ENCODE measurements around the gene NMNAT3.

The NMNAT3 gene

GRCh38 chr3:139676632-139677387 lies 962 bp downstream of the NMNAT3 start:
- TF ChIP-seq PKNOX1 (IDR thresholded peaks at IDR 0.05), result no peak
- TF ChIP-seq FOXA1 (IDR thresholded peaks at IDR 0.05), result no peak
- no peak for TF ChIP-seq ZNF384 (IDR thresholded peaks at IDR 0.05)
- TF ChIP-seq CTBP1 (IDR thresholded peaks at IDR 0.05; ENCODE audit: borderline replicate concordance), result no peak
- no peak for TF ChIP-seq TARDBP (IDR thresholded peaks at IDR 0.05)
- no peak for TF ChIP-seq FOXM1 (IDR thresholded peaks at IDR 0.05; ENCODE audit: borderline replicate concordance)
- TF ChIP-seq NFRKB (IDR thresholded peaks at IDR 0.05), result no peak
- no peak for TF ChIP-seq ARNT (IDR thresholded peaks at IDR 0.05)
- TF ChIP-seq BHLHE40 (IDR thresholded peaks at IDR 0.05; ENCODE audit: borderline replicate concordance), result no peak
- no peak for TF ChIP-seq FOXK2 (IDR thresholded peaks at IDR 0.05)
- no peak for TF ChIP-seq ELF4 (IDR thresholded peaks at IDR 0.05)
- TF ChIP-seq SP1 (IDR thresholded peaks at IDR 0.05), result no peak
- TF ChIP-seq L3MBTL2 (conservative IDR thresholded peaks at IDR 0.05), result no peak
- TF ChIP-seq HDGF (IDR thresholded peaks at IDR 0.05; ENCODE audit: borderline replicate concordance), result no peak
- TF ChIP-seq LEF1 (IDR thresholded peaks at IDR 0.05; ENCODE audit: borderline replicate concordance), result no peak
- POLR2A ChIA-PET, result no interaction called here
- CTCF ChIA-PET, result no interaction called here
- no peak for DNase-seq (ENCODE audit: extremely low spot score)

DNA sequence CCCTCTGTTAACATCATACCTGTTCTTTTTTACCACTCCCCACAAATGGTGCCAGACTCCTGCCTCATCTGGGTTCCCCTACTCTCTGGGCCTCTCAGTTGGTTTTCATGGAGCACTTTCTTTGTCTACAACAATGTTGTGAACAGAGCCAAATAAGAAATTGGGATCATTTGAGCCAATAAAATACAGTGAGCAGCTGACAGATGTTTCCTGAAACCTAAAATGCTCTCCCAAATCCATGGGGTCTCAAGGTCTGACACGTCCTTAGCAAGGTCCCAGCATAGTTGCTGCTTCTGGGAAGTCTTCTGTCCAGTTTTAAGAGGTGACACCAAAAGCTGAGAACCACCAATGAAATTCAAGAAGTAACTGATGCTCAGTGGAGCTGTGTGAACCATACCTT lies 1.7 kb downstream of the NMNAT3 start:
- CTCF ChIA-PET, result no interaction called here
- POLR2A ChIA-PET, result no interaction called here
- no peak for DNase-seq (ENCODE audit: extremely low spot score)
- TF ChIP-seq FOXK2 (IDR thresholded peaks at IDR 0.05) (no peak), SUZ12 (IDR thresholded peaks at IDR 0.05) (no peak), SP1 (IDR thresholded peaks at IDR 0.05) (no peak), PKNOX1 (IDR thresholded peaks at IDR 0.05) (no peak), HDGF (IDR thresholded peaks at IDR 0.05; ENCODE audit: borderline replicate concordance) (no peak), LEF1 (IDR thresholded peaks at IDR 0.05; ENCODE audit: borderline replicate concordance) (no peak), FOXM1 (IDR thresholded peaks at IDR 0.05; ENCODE audit: borderline replicate concordance) (no peak), ELF4 (IDR thresholded peaks at IDR 0.05) (no peak), TARDBP (IDR thresholded peaks at IDR 0.05) (no peak), ZNF384 (IDR thresholded peaks at IDR 0.05) (no peak), CTBP1 (IDR thresholded peaks at IDR 0.05; ENCODE audit: borderline replicate concordance) (no peak), BHLHE40 (IDR thresholded peaks at IDR 0.05; ENCODE audit: borderline replicate concordance) (no peak), NFRKB (IDR thresholded peaks at IDR 0.05) (no peak), L3MBTL2 (conservative IDR thresholded peaks at IDR 0.05) (no peak), ARNT (IDR thresholded peaks at IDR 0.05) (no peak), FOXA1 (IDR thresholded peaks at IDR 0.05) (no peak)

GRCh38 chr3:139675327-139675726 lies 2.4 kb downstream of the NMNAT3 start:
- POLR2A ChIA-PET, result no interaction called here
- TF ChIP-seq FOXA1 (IDR thresholded peaks at IDR 0.05), result no peak
- no peak for DNase-seq (ENCODE audit: extremely low spot score)
- CTCF ChIA-PET, result no interaction called here

DNA sequence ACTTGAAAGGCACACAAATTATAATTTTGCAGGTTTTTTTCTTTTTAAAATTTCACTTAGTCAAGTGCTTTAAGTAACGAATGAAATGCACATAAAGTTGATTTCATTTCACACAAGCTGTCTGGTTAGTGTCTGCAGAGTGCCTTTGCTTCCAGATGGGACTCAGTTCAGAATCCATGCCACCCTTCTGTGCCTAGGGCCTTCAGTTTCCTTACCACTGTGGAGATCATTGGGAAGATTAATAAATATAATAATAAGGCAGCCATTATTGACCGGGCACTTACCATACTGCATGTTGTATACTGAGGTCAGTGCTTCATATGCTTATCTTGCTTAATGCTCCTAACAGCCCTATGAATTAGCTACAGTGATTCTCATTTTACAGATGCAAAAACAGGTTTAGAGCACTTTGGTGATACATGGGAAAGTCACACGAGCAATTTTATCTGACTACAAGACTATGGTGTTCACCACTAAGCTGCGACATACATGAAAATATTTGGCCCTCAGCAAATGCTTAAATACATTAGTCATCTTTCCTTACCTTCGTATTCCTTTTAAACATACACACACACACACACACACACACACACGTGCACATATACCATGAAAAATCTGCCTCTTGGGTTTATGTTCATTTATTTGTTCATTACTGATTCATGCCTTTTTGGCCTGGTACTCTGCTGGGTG lies 3.1 kb downstream of the NMNAT3 start:
- no peak for DNase-seq (ENCODE audit: extremely low spot score)
- TF ChIP-seq ELF4 (IDR thresholded peaks at IDR 0.05) (no peak), FOXK2 (IDR thresholded peaks at IDR 0.05) (no peak), FOXA1 (IDR thresholded peaks at IDR 0.05) (no peak), BHLHE40 (IDR thresholded peaks at IDR 0.05; ENCODE audit: borderline replicate concordance) (no peak), PKNOX1 (IDR thresholded peaks at IDR 0.05) (no peak)
- ChIA-PET CTCF (no interaction called here), POLR2A (no interaction called here)

DNA sequence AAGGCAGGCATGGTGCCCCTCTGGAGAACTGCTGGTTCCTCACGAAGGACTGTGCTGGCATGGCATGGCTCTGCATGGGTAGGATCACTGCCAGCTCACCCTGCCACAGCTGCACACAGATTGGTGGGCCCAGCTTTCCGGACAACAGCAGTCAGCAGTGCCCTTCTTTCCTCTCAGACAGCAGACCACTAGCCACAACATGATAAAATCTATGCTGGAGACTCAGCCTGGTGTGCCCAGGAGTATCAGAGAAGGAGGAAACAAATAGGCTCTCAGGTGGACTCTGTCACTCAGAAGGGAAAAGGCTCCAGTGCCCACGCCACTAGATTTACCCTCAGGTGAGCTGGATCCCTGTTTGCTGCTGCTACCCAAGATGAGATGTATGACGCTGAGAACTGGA lies 4.9 kb downstream of the NMNAT3 start:
- TF ChIP-seq SP1 (IDR thresholded peaks at IDR 0.05) (no peak), HDGF (IDR thresholded peaks at IDR 0.05; ENCODE audit: borderline replicate concordance) (no peak)
- no peak for DNase-seq (ENCODE audit: extremely low spot score)
- ChIA-PET CTCF (no interaction called here), POLR2A (no interaction called here)

- DNase-seq (ENCODE audit: extremely low spot score), result no peak
- POLR2A ChIA-PET, result no interaction called here
- TF ChIP-seq ARNT (IDR thresholded peaks at IDR 0.05), result no peak
- CTCF ChIA-PET, result no interaction called here
Observed at GRCh38 chr3:139671863-139672646, 5.7 kb downstream of the NMNAT3 start.

Measured in HEK293T (cell line).